Breast epithelium (tissue), 3 donors: Measurements from ENCODE around the gene TADA2A.

Source experiments
- POLR2AphosphoS5 ChIP-seq, 3 donors: sonication (generic); formaldehyde crosslinking; IDR thresholded peaks; one replicate each; pipeline ENCODE4 v1.6.1; 2017; ENCODE audit warnings: antibody characterized with exemption in 3 of 3
- TF ChIP-seq, protein P1 (sequence below), 3 donors: fragments of 450-650 bp; IDR thresholded peaks; one replicate each; pipeline ENCODE4 v1.5.1; 2016 to 2017; ENCODE audit warnings: antibody characterized with exemption in 3 of 3, mild to moderate bottlenecking in 3 of 3, moderate library complexity in 3 of 3

DNA sequence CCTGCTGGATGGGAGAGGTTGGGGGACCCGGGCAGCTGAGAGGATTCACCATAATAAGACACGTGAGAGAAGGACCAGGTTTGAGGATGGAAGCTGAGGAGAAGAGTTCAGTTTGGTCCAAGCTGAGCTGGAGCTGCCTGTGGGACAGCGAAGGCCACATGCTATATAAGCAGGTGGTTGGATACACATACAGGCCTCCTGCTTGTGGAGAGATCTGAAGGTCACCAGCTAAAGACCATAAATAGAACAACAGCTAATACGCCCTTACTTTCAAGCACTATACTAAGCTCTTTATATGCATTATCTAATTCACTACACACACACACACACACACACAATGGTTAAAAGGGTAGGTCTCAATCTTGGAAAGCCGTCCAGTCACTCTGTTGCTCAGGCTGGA is 115.1 kb downstream of the TADA2A start:
- TF ChIP-seq POLR2AphosphoS5 (IDR thresholded peaks at IDR 0.05), result no peak
- TF ChIP-seq, protein P1, sequence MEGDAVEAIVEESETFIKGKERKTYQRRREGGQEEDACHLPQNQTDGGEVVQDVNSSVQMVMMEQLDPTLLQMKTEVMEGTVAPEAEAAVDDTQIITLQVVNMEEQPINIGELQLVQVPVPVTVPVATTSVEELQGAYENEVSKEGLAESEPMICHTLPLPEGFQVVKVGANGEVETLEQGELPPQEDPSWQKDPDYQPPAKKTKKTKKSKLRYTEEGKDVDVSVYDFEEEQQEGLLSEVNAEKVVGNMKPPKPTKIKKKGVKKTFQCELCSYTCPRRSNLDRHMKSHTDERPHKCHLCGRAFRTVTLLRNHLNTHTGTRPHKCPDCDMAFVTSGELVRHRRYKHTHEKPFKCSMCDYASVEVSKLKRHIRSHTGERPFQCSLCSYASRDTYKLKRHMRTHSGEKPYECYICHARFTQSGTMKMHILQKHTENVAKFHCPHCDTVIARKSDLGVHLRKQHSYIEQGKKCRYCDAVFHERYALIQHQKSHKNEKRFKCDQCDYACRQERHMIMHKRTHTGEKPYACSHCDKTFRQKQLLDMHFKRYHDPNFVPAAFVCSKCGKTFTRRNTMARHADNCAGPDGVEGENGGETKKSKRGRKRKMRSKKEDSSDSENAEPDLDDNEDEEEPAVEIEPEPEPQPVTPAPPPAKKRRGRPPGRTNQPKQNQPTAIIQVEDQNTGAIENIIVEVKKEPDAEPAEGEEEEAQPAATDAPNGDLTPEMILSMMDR (IDR thresholded peaks at IDR 0.05), result no peak
